H9 (cell line): ENCODE results near the gene NRG2. TPM values are rescaled to one million over a fixed set of nuclear protein-coding genes. Genes with fewer than 3 reads are reported as not detected.

Source experiments
- DNase-seq: peaks from one replicate; pipeline ENCODE4 v3.0.0-alpha.2; 2017
- H2AFZ ChIP-seq: one replicate; pipeline ENCODE4 v1.6.1; 2013; ENCODE audit warnings: mild to moderate bottlenecking, low read length, control low read depth, moderate library complexity
- H2AK5ac ChIP-seq: 2 replicates; pipeline ENCODE4 v1.6.1; 2013; ENCODE audit warnings: low read length, control low read depth, mixed read lengths; ENCODE audit not compliant: insufficient read length
- H2BK120ac ChIP-seq: one replicate; pipeline ENCODE4 v1.6.1; 2013; ENCODE audit warnings: low read depth, mild to moderate bottlenecking, low read length, control low read depth, inconsistent platforms; ENCODE audit not compliant: poor library complexity, severe bottlenecking
- H2BK12ac ChIP-seq: 2 replicates; pipeline ENCODE4 v1.6.1; 2013; ENCODE audit warnings: low read length, control low read depth, mixed read lengths, low read depth; ENCODE audit not compliant: insufficient read length
- H2BK15ac ChIP-seq: 2 replicates; pipeline ENCODE4 v1.6.1; 2013; ENCODE audit warnings: low read depth, low read length, control low read depth
- H2BK20ac ChIP-seq: one replicate; pipeline ENCODE4 v1.6.1; 2013; ENCODE audit warnings: low read depth, mild to moderate bottlenecking, low read length, control low read depth, inconsistent platforms; ENCODE audit not compliant: poor library complexity, severe bottlenecking
- H2BK5ac ChIP-seq: 2 replicates; pipeline ENCODE4 v1.6.1; 2013; ENCODE audit warnings: low read length, control low read depth, mixed read lengths; ENCODE audit not compliant: insufficient read length
- H3K14ac ChIP-seq: 2 replicates; pipeline ENCODE4 v1.6.1; 2013; ENCODE audit warnings: low read length, control low read depth; ENCODE audit not compliant: insufficient read depth
- H3K18ac ChIP-seq: 2 replicates; pipeline ENCODE4 v1.6.1; 2013; ENCODE audit warnings: low read depth, mild to moderate bottlenecking, mixed read lengths, low read length, control low read depth; ENCODE audit not compliant: insufficient read length
- H3K23ac ChIP-seq: 2 replicates; pipeline ENCODE4 v1.6.1; 2013; ENCODE audit warnings: low read length, control low read depth, mixed read lengths, low read depth; ENCODE audit not compliant: insufficient read length
- H3K23me2 ChIP-seq: 2 replicates; pipeline ENCODE4 v1.6.1; 2013; ENCODE audit warnings: low read depth, mild to moderate bottlenecking, mixed read lengths, low read length, control low read depth; ENCODE audit not compliant: insufficient read length, poor library complexity, severe bottlenecking
- H3K27ac ChIP-seq: 2 replicates; pipeline ENCODE4 v1.5.1; 2013; ENCODE audit warnings: low read length, control low read depth, mixed read lengths, low read depth; ENCODE audit not compliant: insufficient read length
- H3K27me3 ChIP-seq: 2 replicates; pipeline ENCODE4 v1.6.1; 2013; ENCODE audit warnings: low read length, control low read depth, inconsistent platforms; ENCODE audit not compliant: insufficient read depth
- H3K4ac ChIP-seq: 2 replicates; pipeline ENCODE4 v1.6.1; 2013; ENCODE audit warnings: low read depth, mild to moderate bottlenecking, control low read depth, inconsistent platforms, low read length, moderate library complexity
- H3K4me1 ChIP-seq: 2 replicates; pipeline ENCODE4 v1.6.1; 2013; ENCODE audit warnings: low read length, control low read depth, inconsistent platforms; ENCODE audit not compliant: insufficient read depth
- H3K4me2 ChIP-seq: 2 replicates; pipeline ENCODE4 v1.6.1; 2013; ENCODE audit warnings: low read length, control low read depth, mixed read lengths; ENCODE audit not compliant: insufficient read length, insufficient read depth
- H3K56ac ChIP-seq: 2 replicates; pipeline ENCODE4 v1.6.1; 2013; ENCODE audit warnings: low read depth, mild to moderate bottlenecking, mixed read lengths, low read length, control low read depth; ENCODE audit not compliant: insufficient read length
- H3K79me1 ChIP-seq: 2 replicates; pipeline ENCODE4 v1.6.1; 2013; ENCODE audit warnings: low read depth, mild to moderate bottlenecking, moderate library complexity, low read length, control low read depth, inconsistent platforms; ENCODE audit not compliant: insufficient read depth, poor library complexity, severe bottlenecking
- H3K79me2 ChIP-seq: 2 replicates; pipeline ENCODE4 v1.6.1; 2013; ENCODE audit warnings: low read length, control low read depth, inconsistent platforms; ENCODE audit not compliant: insufficient read depth
- H3K9ac ChIP-seq: 2 replicates; pipeline ENCODE4 v1.6.1; 2013; ENCODE audit warnings: low read length, control low read depth, mixed read lengths; ENCODE audit not compliant: insufficient read length; ENCODE audit errors: extremely low read depth
- H3K9me3 ChIP-seq: one replicate; pipeline ENCODE4 v1.6.1; 2013; ENCODE audit warnings: low read depth, low read length, inconsistent platforms; ENCODE audit not compliant: control insufficient read depth
- H3T11ph ChIP-seq: one replicate; pipeline ENCODE4 v1.6.1; 2013; ENCODE audit warnings: mild to moderate bottlenecking, low read length, control low read depth, inconsistent platforms
- H4K20me1 ChIP-seq: one replicate; pipeline ENCODE4 v1.6.1; 2013; ENCODE audit not compliant: control insufficient read depth, insufficient read length, insufficient read depth
- H4K5ac ChIP-seq: 2 replicates; pipeline ENCODE4 v1.6.1; 2013; ENCODE audit warnings: low read depth, mild to moderate bottlenecking, mixed read lengths, low read length, control low read depth; ENCODE audit not compliant: insufficient read length
- H4K8ac ChIP-seq: replicated peaks from 2 replicates; pipeline ENCODE4 v1.6.1; 2013; ENCODE audit warnings: low read length, control low read depth, mixed read lengths, low read depth; ENCODE audit not compliant: insufficient read length
- H4K91ac ChIP-seq: 2 replicates; pipeline ENCODE4 v1.6.1; 2013; ENCODE audit warnings: low read depth, mild to moderate bottlenecking, moderate library complexity, mixed read lengths, low read length, control low read depth; ENCODE audit not compliant: insufficient read length
- H3K27ac Mint-ChIP-seq, 3 experiments: 2 replicates in 2 of 3; 3 replicates in 1 of 3; pipeline ENCODE4 v1.8.0; 2020 to 2021; ENCODE audit warnings: mixed read lengths in 3 of 3, mild to moderate bottlenecking in 1 of 3, moderate library complexity in 1 of 3
- H3K27me3 Mint-ChIP-seq: 2 replicates; pipeline ENCODE4 v1.8.0; 2021; ENCODE audit warnings: low read depth, mild to moderate bottlenecking, moderate library complexity, mixed read lengths
- H3K36me3 Mint-ChIP-seq, 3 experiments: 2 replicates in 2 of 3; 3 replicates in 1 of 3; pipeline ENCODE4 v1.8.0; 2020 to 2021; ENCODE audit warnings: low read depth in 3 of 3, mixed read lengths in 3 of 3; ENCODE audit not compliant: insufficient read depth in 1 of 3
- H3K4me1 Mint-ChIP-seq, 2 experiments: 2 replicates each; pipeline ENCODE4 v1.8.0; 2020; ENCODE audit warnings: mixed read lengths in 2 of 2
- H3K4me3 Mint-ChIP-seq, 2 experiments: 2 replicates in 1 of 2; 3 replicates in 1 of 2; pipeline ENCODE4 v1.8.0; 2020 to 2021; ENCODE audit warnings: mild to moderate bottlenecking in 2 of 2, mixed read lengths in 2 of 2, moderate library complexity in 1 of 2
- H3K9me3 Mint-ChIP-seq, 2 experiments: 2 replicates in 1 of 2; 3 replicates in 1 of 2; pipeline ENCODE4 v1.8.0; 2020; ENCODE audit warnings: mild to moderate bottlenecking in 2 of 2, mixed read lengths in 2 of 2, moderate library complexity in 1 of 2
- WGBS: extraction: QIAGEN DNeasy Blood & Tissue Kit; methylation state at CpG from one replicate; pipeline ENCODE4 v1.1.7; 2013; ENCODE audit warnings: missing lambda C conversion rate, low lambda C conversion rate, mixed read lengths; ENCODE audit not compliant: insufficient read length; ENCODE audit errors: extremely low coverage; 5-methylcytosine and 5-hydroxymethylcytosine counted together
- total RNA-seq: library from RNA; stranded (reverse); gene quantifications from 2 replicates; pipeline ENCODE4 v1.2.1, GENCODE V29; 2021
- TF ChIP-seq, protein P1 (sequence below): fragments of 200-600 bp; sonication (generic); conservative IDR thresholded peaks from 3 replicates; pipeline ENCODE4 v1.8.0; 2021; ENCODE audit warnings: antibody characterized with exemption, mild to moderate bottlenecking

Gene NRG2
- total RNA-seq, 1 experiment from 2014 or later, result not detected

DNA sequence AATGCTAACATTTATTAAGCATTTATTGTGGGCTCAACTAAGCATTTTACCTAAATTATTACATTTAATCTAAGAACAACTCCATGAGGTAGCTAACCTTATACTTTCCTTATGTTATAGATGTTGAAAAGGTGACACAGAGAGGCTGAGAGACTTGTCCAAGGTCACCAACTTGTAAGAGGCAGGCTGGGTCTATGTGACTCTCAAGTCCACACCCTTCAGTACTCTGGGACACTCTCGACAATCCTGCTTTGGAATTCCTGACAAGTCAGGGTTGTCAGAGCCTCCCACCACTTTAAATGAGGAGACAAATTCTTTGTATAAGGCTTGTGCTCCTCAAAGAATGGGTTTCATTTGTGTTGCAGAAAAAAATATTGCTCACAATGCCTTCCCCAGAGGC lies 67.2 kb downstream of the NRG2 start:
- Histone ChIP-seq H3K23ac (no peak overlapping the region), H3K18ac (no peak overlapping the region), H4K91ac (no peak overlapping the region), H4K8ac (no peak overlapping the region), H4K5ac (no peak overlapping the region), H3K9me3 (no peaks in the 10 kb centered on the region), H3K27me3 (no peaks in the 10 kb centered on the region), H3K56ac (no peak overlapping the region), H3K23me2 (no peaks in the 10 kb centered on the region), H3K79me1 (no peaks in the 10 kb centered on the region), H3K27ac (no peak overlapping the region), H2BK120ac (no peak overlapping the region), H3T11ph (no peak overlapping the region), H4K20me1 (no peaks in the 10 kb centered on the region), H2BK20ac (no peak overlapping the region), H2BK15ac (no peak overlapping the region), H2AK5ac (no peak overlapping the region), H3K9ac (no peak overlapping the region), H3K79me2 (no peaks in the 10 kb centered on the region), H3K14ac (no peak overlapping the region), H2AFZ (no peak overlapping the region), H2BK5ac (no peak overlapping the region), H3K4me2 (no peak overlapping the region), H3K4me1 (no peaks in the 10 kb centered on the region), H3K4ac (no peak overlapping the region), H2BK12ac (no peak overlapping the region)
- no CpG with 5 or more reads among the region's 1 CpG for WGBS
- no peaks in the 10 kb centered on the region for H3K36me3 Mint-ChIP-seq
- no peaks in the 10 kb centered on the region for H3K4me1 Mint-ChIP-seq
- DNase-seq, result no peak
- TF ChIP-seq, protein P1, sequence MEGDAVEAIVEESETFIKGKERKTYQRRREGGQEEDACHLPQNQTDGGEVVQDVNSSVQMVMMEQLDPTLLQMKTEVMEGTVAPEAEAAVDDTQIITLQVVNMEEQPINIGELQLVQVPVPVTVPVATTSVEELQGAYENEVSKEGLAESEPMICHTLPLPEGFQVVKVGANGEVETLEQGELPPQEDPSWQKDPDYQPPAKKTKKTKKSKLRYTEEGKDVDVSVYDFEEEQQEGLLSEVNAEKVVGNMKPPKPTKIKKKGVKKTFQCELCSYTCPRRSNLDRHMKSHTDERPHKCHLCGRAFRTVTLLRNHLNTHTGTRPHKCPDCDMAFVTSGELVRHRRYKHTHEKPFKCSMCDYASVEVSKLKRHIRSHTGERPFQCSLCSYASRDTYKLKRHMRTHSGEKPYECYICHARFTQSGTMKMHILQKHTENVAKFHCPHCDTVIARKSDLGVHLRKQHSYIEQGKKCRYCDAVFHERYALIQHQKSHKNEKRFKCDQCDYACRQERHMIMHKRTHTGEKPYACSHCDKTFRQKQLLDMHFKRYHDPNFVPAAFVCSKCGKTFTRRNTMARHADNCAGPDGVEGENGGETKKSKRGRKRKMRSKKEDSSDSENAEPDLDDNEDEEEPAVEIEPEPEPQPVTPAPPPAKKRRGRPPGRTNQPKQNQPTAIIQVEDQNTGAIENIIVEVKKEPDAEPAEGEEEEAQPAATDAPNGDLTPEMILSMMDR, result no peak
- H3K4me3 Mint-ChIP-seq, result no peak overlapping the region
- peaks cover 46% of the 10 kb centered on the region for H3K27me3 Mint-ChIP-seq
- H3K9me3 Mint-ChIP-seq, result no peaks in the 10 kb centered on the region
- H3K27ac Mint-ChIP-seq, result no peak overlapping the region
